Left lung (tissue), 10 donors: Measurements from ENCODE around the gene TINCR. TPM values are rescaled to one million over a fixed set of nuclear protein-coding genes. Genes with fewer than 3 reads are reported as not detected.

Experiments used
- ATAC-seq: fragments of 200-7000 bp; cut with Tn5 transposase; one replicate; pipeline ENCODE4 v1.9.1; 2020; ENCODE audit warnings: moderate library complexity
- DNase-seq, 4 donors: peaks; one replicate each; pipeline ENCODE4 v3.0.0-alpha.2; 2013 to 2020
- H3K27ac ChIP-seq, 2 donors: fragments of 200-600 bp; sonication (generic) in 1 of 2; one replicate each; pipeline versions ENCODE4 v1.5.0 to v1.8.0; 2020 to 2021
- H3K27me3 ChIP-seq, 2 donors: fragments of 200-600 bp; sonication (generic) in 1 of 2; one replicate each; pipeline versions ENCODE4 v1.5.0 to v1.8.0; 2020 to 2021
- H3K36me3 ChIP-seq, 2 donors: fragments of 200-600 bp; sonication (generic) in 1 of 2; one replicate each; pipeline versions ENCODE4 v1.5.0 to v1.8.0; 2020 to 2021
- H3K4me1 ChIP-seq, 2 donors: fragments of 200-600 bp; one replicate each; pipeline ENCODE4 v1.8.0; 2021
- H3K4me3 ChIP-seq, 2 donors: fragments of 200-600 bp; sonication (generic) in 1 of 2; one replicate each; pipeline versions ENCODE4 v1.5.0 to v1.8.0; 2020 to 2021; ENCODE audit warnings: mild to moderate bottlenecking in 1 of 2
- H3K9me3 ChIP-seq, 2 donors: fragments of 200-600 bp; sonication (generic) in 1 of 2; one replicate each; pipeline versions ENCODE4 v1.5.0 to v1.8.0; 2020 to 2021
- CTCF ChIP-seq, 2 donors: fragments of 200-600 bp; sonication (generic) in 1 of 2; IDR thresholded peaks; one replicate each; pipeline versions ENCODE4 v1.5.0 to v1.8.0; 2021; ENCODE audit warnings: antibody characterized with exemption in 2 of 2
- intact Hi-C, 2 donors: fragments of 100-400 bp; cut with DNase I; formaldehyde crosslinking; loops; one replicate each; pipeline versions ENCODE4 v1.11.2 to v1.14.2; 2022
- polyA plus RNA-seq, 6 donors: library from polyadenylated mRNA; unstranded; fragments of 120-200 nt; gene quantifications; one replicate each; pipeline ENCODE4 v1.2.1, GENCODE V29; 2013; ENCODE audit not compliant: insufficient read length in 6 of 6
- total RNA-seq, 2 donors: library from RNA; stranded (reverse); fragmentation: NEBNext Ultra II Directional; extraction: Animal tissue kit (Norgen Biotek cat#: 25700); gene quantifications; one replicate each; pipeline ENCODE4 v1.2.1, GENCODE V29; 2021
- donor health status: DM: no; HTN: yes; CAD: no.
- donor health status: DM: no; HTN: no; CAD: no.

Gene TINCR
- total and polyA plus RNA-seq, 8 donors, result 0.24 to 0.76 (median 0.61) TPM

- H3K9me3 ChIP-seq, result peaks cover 0 to 28% of the 10 kb centered on the region in 2 donors
- H3K27ac ChIP-seq, result no peak overlapping the region
- intact Hi-C loops, result no loop called here
- DNase-seq (no peak), ATAC-seq (no peak)
- H3K4me3 ChIP-seq, result no peak overlapping the region
- peaks cover 0 to 9% of the 10 kb centered on the region in 2 donors for H3K27me3 ChIP-seq
- no peak for TF ChIP-seq CTCF (IDR thresholded peaks at IDR 0.05)
- H3K36me3 ChIP-seq, result no peaks in the 10 kb centered on the region
- no peaks in the 10 kb centered on the region for H3K4me1 ChIP-seq
Measured at GRCh38 chr19:5512715-5513114, 55.0 kb downstream of the TINCR start.

Other genes starting within 250 kb of the TINCR start
- gene PTPRS, start 227.1 kb downstream of the TINCR start, total RNA-seq, result 10 to 100 TPM; 61.7 to 67.2 TPM
- gene PTPRS, start 227.1 kb downstream of the TINCR start, polyA plus RNA-seq, result 10 to 100 TPM; 68.0 to 97.9 (median 79.4) TPM
- not detected for gene ZNRF4, start 112.5 kb downstream of the TINCR start, total RNA-seq
- not detected for gene ZNRF4, start 112.5 kb downstream of the TINCR start, polyA plus RNA-seq
- gene SAFB2, start 54.8 kb upstream of the TINCR start, total RNA-seq, result 10 to 100 TPM; 62.0 to 75.9 TPM
- gene SAFB2, start 54.8 kb upstream of the TINCR start, polyA plus RNA-seq, result 100 to 1,000 TPM in 2 of 6 donors, 10 to 100 TPM in 4; 70.4 to 110 (median 91.9) TPM
- 10 to 100 TPM; 63.7 to 92.2 TPM for gene SAFB, start 55.1 kb upstream of the TINCR start, total RNA-seq
- gene SAFB, start 55.1 kb upstream of the TINCR start, polyA plus RNA-seq, result 100 to 1,000 TPM; 160 to 206 (median 172) TPM
- 10 to 100 TPM; 46.7 to 63.3 TPM for gene MICOS13, start 112.6 kb upstream of the TINCR start, total RNA-seq
- 10 to 100 TPM; 26.7 to 48.9 (median 33.4) TPM for gene MICOS13, start 112.6 kb upstream of the TINCR start, polyA plus RNA-seq
- gene HSD11B1L, start 113.1 kb upstream of the TINCR start, total RNA-seq, result 10 to 100 TPM in 1 of 2 donors, 1 to 10 TPM in 1; 5.8 to 10.4 TPM
- 10 to 100 TPM in 2 of 6 donors, 1 to 10 TPM in 4; 6.8 to 12.2 (median 7.9) TPM for gene HSD11B1L, start 113.1 kb upstream of the TINCR start, polyA plus RNA-seq
- 100 to 1,000 TPM; 606 to 680 TPM for gene RPL36, start 122.3 kb upstream of the TINCR start, total RNA-seq
- 1,000 to 10,000 TPM in 1 of 6 donors, 100 to 1,000 TPM in 5; 637 to 1,150 (median 840) TPM for gene RPL36, start 122.3 kb upstream of the TINCR start, polyA plus RNA-seq
- gene LONP1, start 152.2 kb upstream of the TINCR start, total RNA-seq, result 10 to 100 TPM; 79.5 to 93.9 TPM
- 10 to 100 TPM; 39.9 to 50.0 (median 47.8) TPM for gene LONP1, start 152.2 kb upstream of the TINCR start, polyA plus RNA-seq
- gene CATSPERD, start 152.7 kb upstream of the TINCR start, total RNA-seq, result 1 to 10 TPM in 1 of 2 donors, not detected in 1; 2.7 TPM
- gene CATSPERD, start 152.7 kb upstream of the TINCR start, polyA plus RNA-seq, result 1 to 10 TPM in 3 of 6 donors, under 1 TPM in 2, not detected in 1; 0.31 to 2.4 (median 1.1) TPM
- 1 to 10 TPM; 1.7 to 4.5 TPM for gene PRR22, start 216.8 kb upstream of the TINCR start, total RNA-seq
- 1 to 10 TPM; 1.3 to 3.2 (median 2.0) TPM for gene PRR22, start 216.8 kb upstream of the TINCR start, polyA plus RNA-seq
- gene DUS3L, start 223.2 kb upstream of the TINCR start, total RNA-seq, result 10 to 100 TPM; 15.8 to 38.4 TPM
- 10 to 100 TPM; 17.7 to 34.9 (median 24.9) TPM for gene DUS3L, start 223.2 kb upstream of the TINCR start, polyA plus RNA-seq
- gene NRTN, start 237.1 kb upstream of the TINCR start, total RNA-seq, result 1 to 10 TPM; 1.5 to 1.6 TPM
- gene NRTN, start 237.1 kb upstream of the TINCR start, polyA plus RNA-seq, result 1 to 10 TPM in 5 of 6 donors, under 1 TPM in 1; 0.93 to 1.9 (median 1.5) TPM